ENCODE measurements around the gene ABLIM3. TPM values are rescaled to one million over a fixed set of nuclear protein-coding genes. Genes with fewer than 3 reads are reported as not detected.

Gene ABLIM3
- total RNA-seq, 1 experiment from 2014 or later = 25.1 TPM

DNA sequence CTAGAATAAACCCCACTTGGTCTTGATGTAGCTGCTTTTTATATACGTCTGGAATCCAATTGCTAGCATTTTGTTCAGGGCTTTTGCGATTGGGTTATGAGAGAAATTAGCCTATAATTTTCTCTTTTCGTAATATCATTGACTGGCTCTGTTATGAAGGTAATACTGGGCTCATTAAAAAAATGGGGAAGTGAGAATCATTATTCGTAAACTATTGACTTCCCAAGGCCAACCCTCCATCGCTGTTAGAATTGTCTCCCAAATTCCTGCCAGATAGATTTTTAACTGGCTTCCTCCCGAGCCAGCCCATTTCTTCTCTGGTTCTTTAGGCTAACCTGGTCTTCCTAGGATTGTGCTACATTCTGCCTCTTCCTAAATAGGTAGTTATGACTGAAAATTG, 168.1 kb downstream of the ABLIM3 start:
- no peak for DNase-seq (ENCODE audit: low read depth)

Other genes starting within 250 kb of the ABLIM3 start
- 9.3 and 13.0 TPM in 2 replicates for gene SH3TC2, start 78.4 kb upstream of the ABLIM3 start, total RNA-seq (2014; rRNA removed; shearing (Covaris generic))
- 14.3 and 14.8 TPM in 2 replicates for gene AFAP1L1, start 130.4 kb downstream of the ABLIM3 start, total RNA-seq (2014; rRNA removed; shearing (Covaris generic))
- gene GRPEL2, start 204.0 kb downstream of the ABLIM3 start, total RNA-seq (2014; rRNA removed; shearing (Covaris generic)) = 19.4 and 21.1 TPM in 2 replicates
- gene PCYOX1L, start 216.6 kb downstream of the ABLIM3 start, total RNA-seq (2014; rRNA removed; shearing (Covaris generic)) = 3.4 and 6.2 TPM in 2 replicates
- not detected in 2 replicates for gene IL17B, start 237.8 kb downstream of the ABLIM3 start, total RNA-seq (2014; rRNA removed; shearing (Covaris generic))

All from RPMI7951 (cell line).